GM18511 (cell line): ENCODE measurements around the gene MEPCE.
A peak's percentile ranks its signal among the peaks of the same experiment; 100 is the strongest.
"Not testable (repeated sequence)": the region's sequence is repeated elsewhere in the genome, so short reads cannot be mapped to it uniquely, and the experiment has no call there.

Source experiments
- ATAC-seq: cut with Tn5 transposase; IDR thresholded peaks from one replicate; pipeline ENCODE4 v1.9.1; 2021; ENCODE audit warnings: mild to moderate bottlenecking, moderate library complexity; ENCODE audit not compliant: unreplicated experiment

Gene MEPCE

GRCh38 chr7:100429637-100430492 lies at the start of gene MEPCE:
Gene MEPCE, plus strand, starts transcription at chr7:100429831. Its CDS starts 188 bp downstream, at chr7:100430019.
- ATAC-seq: peak; percentile 42

- ATAC-seq: no peak
Observed at GRCh38 chr7:100380196-100380595, 49.4 kb upstream of the MEPCE start.

GRCh38 chr7:100381531-100382233 lies 47.9 kb upstream of the MEPCE start:
- not testable (repeated sequence) for ATAC-seq

DNA sequence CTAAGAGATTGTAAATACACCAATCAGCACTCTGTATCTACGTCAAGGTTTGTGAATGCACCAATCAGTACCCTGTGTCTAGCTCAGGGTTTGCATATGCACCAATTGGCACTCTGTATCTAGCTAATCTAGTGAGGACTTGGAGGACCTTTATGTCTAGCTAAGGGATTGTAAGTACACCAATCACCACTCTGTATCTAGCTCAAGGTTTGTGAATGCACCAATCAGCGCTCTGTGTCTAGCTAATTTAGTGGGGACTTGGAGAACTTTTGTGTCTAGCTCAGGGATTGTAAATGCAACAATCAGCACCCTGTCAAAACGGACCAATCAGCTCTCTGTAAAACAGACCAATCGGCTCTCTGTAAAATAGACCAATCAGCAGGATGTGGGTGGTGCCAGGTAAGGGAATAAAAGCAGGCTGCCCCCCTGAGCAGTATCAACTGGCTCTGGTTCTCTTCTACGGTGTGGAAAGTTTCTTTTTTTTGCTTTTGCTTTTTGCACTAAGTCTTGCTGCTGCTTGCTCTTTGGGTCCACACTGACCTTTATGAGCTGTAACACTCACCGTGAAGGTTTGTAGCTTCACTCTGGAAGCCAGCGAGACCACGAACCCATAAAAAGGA lies 47.3 kb upstream of the MEPCE start:
- ATAC-seq: not testable (repeated sequence)

GRCh38 chr7:100384628-100385294 lies 44.9 kb upstream of the MEPCE start:
- no peak for ATAC-seq

GRCh38 chr7:100386940-100387339 lies 42.7 kb upstream of the MEPCE start:
- ATAC-seq: no peak

DNA sequence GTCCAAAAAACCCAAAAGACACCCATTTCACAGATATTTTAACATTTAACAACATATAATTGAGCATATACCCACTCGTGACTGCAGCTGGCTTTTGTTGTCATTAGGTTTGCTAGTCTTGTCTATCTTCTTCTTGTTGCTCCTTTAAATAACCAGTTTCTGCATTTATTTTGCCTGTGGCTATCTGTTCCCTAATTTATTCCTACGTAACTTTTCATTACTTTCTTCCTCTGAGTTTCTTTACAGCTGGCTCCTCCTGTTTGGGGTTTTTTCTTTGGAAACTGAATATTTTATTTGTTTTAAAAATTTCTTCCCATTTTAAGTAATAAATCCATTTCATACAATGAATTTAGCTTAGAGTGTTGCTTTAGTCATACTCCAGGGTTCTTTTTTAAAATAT lies 41.9 kb upstream of the MEPCE start:
- no peak for ATAC-seq

- no peak for ATAC-seq
Observed at GRCh38 chr7:100389437-100390088, 40.1 kb upstream of the MEPCE start.

GRCh38 chr7:100390286-100391009 lies 39.2 kb upstream of the MEPCE start:
- ATAC-seq: no peak

- no peak for ATAC-seq
Observed at GRCh38 chr7:100393233-100393905, 36.3 kb upstream of the MEPCE start.

GRCh38 chr7:100394077-100394476 lies 35.6 kb upstream of the MEPCE start:
- no peak for ATAC-seq

GRCh38 chr7:100396421-100396982 lies 33.1 kb upstream of the MEPCE start:
- peak; percentile 92 for ATAC-seq

DNA sequence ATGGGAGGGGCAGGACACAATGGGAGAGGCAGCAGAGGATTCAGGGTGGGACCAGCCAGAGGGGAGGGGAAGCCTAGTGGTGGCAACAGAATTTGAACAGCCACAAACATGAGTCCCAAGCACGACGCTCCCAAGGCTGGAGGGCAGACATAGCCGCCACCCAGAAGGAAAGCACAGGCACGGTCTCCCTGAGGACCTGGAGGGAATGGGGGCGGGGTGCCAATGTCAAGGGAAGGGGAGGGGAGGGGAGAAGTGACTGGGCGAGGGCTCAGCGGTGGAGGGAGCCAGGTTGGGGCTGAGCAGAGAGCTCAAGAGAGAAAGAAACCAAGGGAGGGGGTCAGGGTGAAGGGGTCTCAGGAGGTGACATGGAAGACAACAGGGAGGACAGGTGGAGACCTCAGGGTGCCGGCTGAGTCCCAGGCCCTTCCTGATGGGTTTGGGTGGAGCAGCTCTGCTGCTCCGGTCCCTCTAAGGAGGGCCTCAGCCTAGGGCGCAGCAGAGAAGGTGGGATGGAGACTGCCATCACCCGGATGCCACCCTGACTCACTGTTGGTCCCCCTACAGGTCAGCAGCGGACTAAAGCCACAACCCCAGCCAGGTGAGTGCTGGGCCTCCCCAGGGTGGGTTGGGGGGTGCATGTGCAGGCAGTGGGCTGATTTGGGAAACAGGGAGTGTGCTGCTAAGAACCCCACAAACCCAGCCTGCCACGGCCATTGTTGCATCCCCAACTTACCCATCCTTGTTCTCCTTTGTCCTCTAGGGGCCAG lies 32.1 kb upstream of the MEPCE start:
- no peak for ATAC-seq

DNA sequence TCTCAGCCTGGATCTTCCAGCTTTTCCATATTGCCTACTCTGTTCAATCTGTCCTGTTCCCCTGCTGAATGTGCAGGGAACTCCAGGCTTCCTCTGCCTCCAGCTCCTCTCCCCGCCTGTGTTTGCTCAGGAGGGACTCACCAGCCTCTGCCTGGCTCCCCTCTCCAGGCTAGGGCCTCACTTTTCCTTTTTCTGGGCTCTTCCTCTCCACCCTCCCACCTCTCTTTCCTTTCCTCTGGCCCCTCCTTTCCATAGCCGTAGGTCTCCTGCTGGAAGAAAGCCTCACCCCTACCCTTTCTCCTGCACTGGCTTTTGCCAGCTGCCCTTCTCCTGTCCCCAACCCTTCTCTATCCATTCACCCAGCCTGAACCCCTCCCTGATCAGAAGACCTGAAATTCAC lies 31.4 kb upstream of the MEPCE start:
- no peak for ATAC-seq

- no peak for ATAC-seq
Observed at GRCh38 chr7:100400041-100400440, 29.6 kb upstream of the MEPCE start.

- ATAC-seq: no peak
Observed at GRCh38 chr7:100400656-100401055, 29.0 kb upstream of the MEPCE start.

DNA sequence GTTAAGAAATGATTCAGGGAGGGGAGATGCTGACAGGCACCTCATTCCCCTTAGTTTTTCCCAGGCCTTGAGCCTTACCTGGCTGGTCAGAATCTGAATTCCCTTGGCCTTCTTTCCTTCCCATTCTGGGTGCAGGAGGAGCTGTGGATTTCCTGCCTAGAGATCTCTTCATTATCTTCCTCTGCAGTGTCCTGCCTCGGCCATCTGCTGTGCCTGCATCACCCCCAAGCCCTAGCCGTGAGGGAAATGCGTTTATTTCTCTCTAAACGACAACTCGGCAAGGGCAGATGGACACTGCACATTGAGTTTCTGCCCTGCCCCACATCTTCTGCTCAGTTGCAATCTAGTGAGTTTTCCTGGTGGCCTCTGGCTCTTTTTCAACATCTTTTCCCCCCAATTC lies 27.8 kb upstream of the MEPCE start:
- ATAC-seq: no peak

GRCh38 chr7:100402241-100402640 lies 27.4 kb upstream of the MEPCE start:
- no peak for ATAC-seq
